ENCODE results near the gene ITPR1. TPM values are rescaled to one million over a fixed set of nuclear protein-coding genes. Genes with fewer than 3 reads are reported as not detected.

ITPR1 gene
- total and polyA plus RNA-seq, 12 donors: 9.7 to 40.3 (median 18.8) TPM

DNA sequence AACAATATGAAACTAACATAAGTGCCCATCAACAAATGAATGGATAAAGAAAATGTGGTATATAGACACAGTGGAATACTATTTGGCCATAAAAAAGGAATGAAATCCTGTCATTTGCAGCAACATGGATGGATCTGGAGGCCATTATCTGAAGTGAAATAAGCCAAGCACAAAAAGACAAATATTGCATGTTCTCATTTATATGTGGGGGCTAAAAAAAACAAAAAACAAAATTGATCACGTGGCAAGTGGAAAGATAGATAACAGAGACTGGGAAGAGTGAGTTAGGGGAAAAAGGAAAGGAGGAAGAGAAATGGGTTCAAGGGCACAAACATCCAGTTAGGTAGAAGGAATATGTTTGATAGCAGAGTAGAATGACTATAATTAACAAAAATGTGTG, 330.2 kb downstream of the ITPR1 start:
- 87 to 89% methylated on average over 1 of the region's 1 CpG for WGBS, 2 donors
- intact Hi-C loops (cut with DNase I): no loop called here
- peak overlapping the region in 1 of 10 donors; percentile 41 for H3K27ac ChIP-seq
- DNase-seq (no peak), ATAC-seq (no peak)
- TF ChIP-seq, protein P1, sequence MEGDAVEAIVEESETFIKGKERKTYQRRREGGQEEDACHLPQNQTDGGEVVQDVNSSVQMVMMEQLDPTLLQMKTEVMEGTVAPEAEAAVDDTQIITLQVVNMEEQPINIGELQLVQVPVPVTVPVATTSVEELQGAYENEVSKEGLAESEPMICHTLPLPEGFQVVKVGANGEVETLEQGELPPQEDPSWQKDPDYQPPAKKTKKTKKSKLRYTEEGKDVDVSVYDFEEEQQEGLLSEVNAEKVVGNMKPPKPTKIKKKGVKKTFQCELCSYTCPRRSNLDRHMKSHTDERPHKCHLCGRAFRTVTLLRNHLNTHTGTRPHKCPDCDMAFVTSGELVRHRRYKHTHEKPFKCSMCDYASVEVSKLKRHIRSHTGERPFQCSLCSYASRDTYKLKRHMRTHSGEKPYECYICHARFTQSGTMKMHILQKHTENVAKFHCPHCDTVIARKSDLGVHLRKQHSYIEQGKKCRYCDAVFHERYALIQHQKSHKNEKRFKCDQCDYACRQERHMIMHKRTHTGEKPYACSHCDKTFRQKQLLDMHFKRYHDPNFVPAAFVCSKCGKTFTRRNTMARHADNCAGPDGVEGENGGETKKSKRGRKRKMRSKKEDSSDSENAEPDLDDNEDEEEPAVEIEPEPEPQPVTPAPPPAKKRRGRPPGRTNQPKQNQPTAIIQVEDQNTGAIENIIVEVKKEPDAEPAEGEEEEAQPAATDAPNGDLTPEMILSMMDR (IDR thresholded peaks at IDR 0.05): no peak
- H3K36me3 ChIP-seq: peaks cover 0 to 58% (median 6%) of the 10 kb centered on the region in 9 donors
- no peaks in the 10 kb centered on the region for H3K9me3 ChIP-seq
- H3K4me1 ChIP-seq: peaks cover 13 to 59% (median 35%) of the 10 kb centered on the region in 9 donors
- no peak overlapping the region for H3K4me3 ChIP-seq
- H3K27me3 ChIP-seq: no peaks in the 10 kb centered on the region

DNA sequence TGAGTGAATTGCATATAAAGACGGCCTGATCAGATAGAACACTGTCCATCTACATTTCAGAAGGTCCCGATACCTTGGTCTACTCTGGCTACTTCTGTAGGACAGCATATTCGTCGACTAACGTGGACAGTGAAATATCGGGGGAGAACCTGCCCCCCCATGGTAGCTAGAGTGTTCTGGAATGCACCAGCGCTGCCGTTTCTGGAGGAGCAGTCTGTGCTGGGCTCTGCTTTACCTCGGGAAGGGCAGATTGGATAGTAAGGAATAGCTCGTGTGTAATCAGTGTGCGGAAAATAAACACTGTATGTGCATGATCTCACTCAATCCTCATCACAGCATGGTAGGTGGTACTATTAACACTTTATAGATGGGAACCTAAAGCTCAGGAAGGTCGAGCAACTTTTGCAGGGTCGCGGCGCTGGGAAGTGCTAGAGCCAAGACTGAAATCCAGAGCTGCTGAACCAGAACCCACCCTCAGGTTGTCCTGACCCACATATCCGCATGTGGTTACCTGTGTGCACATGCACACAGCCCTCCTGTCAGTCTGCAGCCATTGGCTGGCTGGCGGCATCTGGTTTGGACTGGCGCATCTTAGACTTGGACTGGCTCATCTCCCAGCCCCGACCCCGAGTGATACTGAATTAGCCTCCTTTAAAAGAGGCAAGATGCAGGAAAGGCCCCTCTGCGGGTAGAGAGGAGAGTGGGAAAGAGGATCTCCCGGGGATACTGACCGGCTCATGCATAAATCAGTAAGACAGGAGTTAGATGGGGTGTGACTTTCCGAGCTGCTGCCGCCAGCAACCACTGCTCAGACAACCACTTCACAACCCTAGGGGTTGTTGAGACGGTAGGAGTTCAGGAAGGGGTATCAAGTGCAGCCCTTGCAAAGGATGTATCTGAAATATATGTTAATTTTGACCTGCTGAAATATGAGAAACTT, 331.1 kb downstream of the ITPR1 start:
- no peaks in the 10 kb centered on the region for H3K9me3 ChIP-seq
- intact Hi-C loops (cut with DNase I): loop anchor here in 1 of 10 donors (2.0 kb wide), 1 partner anchor 203 kb away; no protein-coding TSS in a partner anchor
- DNase-seq (no peak), ATAC-seq (no peak)
- TF ChIP-seq, protein P1 (IDR thresholded peaks at IDR 0.05): no peak
- no peak overlapping the region for H3K4me3 ChIP-seq
- peaks cover 14 to 68% (median 35%) of the 10 kb centered on the region in 9 donors for H3K4me1 ChIP-seq
- 92% methylated on average over 26 of the region's 26 CpGs for WGBS, 2 donors
- peak overlapping the region in 8 of 10 donors; percentile 78 to 92 (median 85) for H3K27ac ChIP-seq
- H3K36me3 ChIP-seq: peaks cover 0 to 49% (median 6%) of the 10 kb centered on the region in 9 donors
- H3K27me3 ChIP-seq: no peaks in the 10 kb centered on the region

DNA sequence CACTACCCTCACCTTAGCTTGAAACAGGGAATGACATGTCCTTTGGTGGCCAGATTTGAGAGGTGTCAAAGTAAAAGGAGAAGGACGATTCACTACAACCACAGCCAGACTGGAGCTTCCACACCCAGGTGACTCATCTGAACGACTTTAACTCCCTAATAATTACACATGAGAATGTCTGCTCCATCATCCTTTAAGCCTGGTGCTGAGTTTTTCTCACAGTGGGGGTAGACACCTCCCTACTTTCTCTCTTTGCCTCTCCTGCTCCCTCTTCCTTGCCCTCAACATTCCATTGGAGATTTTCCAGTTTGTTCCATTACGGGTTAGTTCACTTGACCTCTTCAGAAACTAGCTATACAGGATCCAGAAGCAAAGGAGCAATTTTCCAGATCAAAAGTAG, 331.8 kb downstream of the ITPR1 start:
- Histone ChIP-seq H3K4me3 (no peak overlapping the region), H3K4me1 (peaks cover 14 to 73% (median 35%) of the 10 kb centered on the region in 9 donors), H3K27ac (peak overlapping the region in 9 of 10 donors; percentile 78 to 92 (median 86)), H3K36me3 (peaks cover 0 to 43% (median 6%) of the 10 kb centered on the region in 9 donors), H3K9me3 (no peaks in the 10 kb centered on the region), H3K27me3 (no peaks in the 10 kb centered on the region)
- ATAC-seq (no peak), DNase-seq (no peak)
- intact Hi-C loops (cut with DNase I): loop anchor here in 6 of 10 donors (2.0 to 5.0 kb wide), 7 partner anchors 53 to 202 kb away; partner anchors contain the start of gene BHLHE40 (in 3 of the 6)
- WGBS, 2 donors: 22 to 24% methylated on average over 3 of the region's 3 CpGs
- TF ChIP-seq, protein P1 (IDR thresholded peaks at IDR 0.05): no peak

DNA sequence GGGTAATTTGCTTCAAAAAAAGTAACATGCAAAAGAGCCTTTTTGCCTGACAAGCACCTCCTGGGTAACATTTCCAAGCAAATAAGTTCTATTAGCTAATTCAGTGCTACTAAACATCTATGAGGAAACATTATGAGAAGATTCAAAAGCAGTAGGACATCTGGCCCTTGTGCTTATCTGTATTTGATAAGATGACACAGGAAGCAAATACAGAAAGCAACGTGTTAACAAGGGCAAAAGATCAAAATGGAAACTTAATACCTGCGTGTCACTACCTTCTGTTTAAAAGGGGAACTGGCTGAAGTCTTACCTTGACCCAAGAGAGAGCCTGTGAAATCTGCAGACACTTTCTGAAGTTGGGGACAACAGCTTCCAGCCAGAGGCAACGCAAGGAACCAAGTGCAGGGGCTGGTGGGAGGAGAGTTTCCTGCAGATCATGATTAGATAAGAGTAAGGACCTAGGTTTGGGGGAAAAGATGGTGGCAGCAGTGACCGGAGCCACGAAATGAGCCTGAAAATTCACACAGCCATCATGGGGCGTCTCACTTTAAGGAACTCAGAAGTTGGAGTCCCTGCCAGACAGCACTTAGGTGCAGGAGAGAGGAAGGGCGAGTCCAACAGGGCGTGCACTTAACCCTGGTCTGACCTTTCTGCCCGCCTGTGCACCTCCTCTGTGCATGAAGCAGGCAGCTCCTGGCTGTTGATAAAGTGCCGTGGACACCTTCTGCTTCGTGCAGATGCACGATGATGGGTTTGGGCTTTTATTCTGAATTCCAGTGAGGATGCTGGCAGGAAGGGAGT, 332.5 kb downstream of the ITPR1 start:
- intact Hi-C loops (cut with DNase I): loop anchor here in 7 of 10 donors (1.0 to 5.0 kb wide), 10 partner anchors 53 to 201 kb away; partner anchors contain the start of gene BHLHE40 (in 3 of the 7)
- 21 to 28% methylated on average over 12 of the region's 12 CpGs for WGBS, 2 donors
- Histone ChIP-seq H3K4me3 (peak overlapping the region in 3 of 10 donors; percentile 7 to 16 (median 14)), H3K36me3 (peaks cover 0 to 37% (median 6%) of the 10 kb centered on the region in 9 donors), H3K4me1 (peaks cover 16 to 80% (median 40%) of the 10 kb centered on the region in 9 donors), H3K27ac (peak overlapping the region; percentile 21 to 92 (median 85)), H3K27me3 (no peaks in the 10 kb centered on the region), H3K9me3 (no peaks in the 10 kb centered on the region)
- ATAC-seq (peak; percentile 39 to 83 (median 70)), DNase-seq (peak; percentile 48 to 67)
- TF ChIP-seq, protein P1 (IDR thresholded peaks at IDR 0.05): no peak

Measured in heart right ventricle (tissue), 16 donors.